Stimulated activated CD8-positive, alpha-beta memory T cell treated with anti-CD3 and anti-CD28 coated beads, Interleukin-4, amount 100 ng/mL, for 24 hours (primary cell): Measurements from ENCODE around the gene C10orf105.

ENCODE experiments used
- DNase-seq: peaks from one replicate; pipeline ENCODE4 v3.0.0-alpha.2; 2020; ENCODE audit warnings: low read depth

The C10orf105 gene

GRCh38 chr10:71719464-71720201 is at the start of gene C10orf105:
Gene C10orf105 (minus strand): TSS chr10:71719778. CDS start chr10:71716337, 3,441 bp downstream.
- no peak for DNase-seq

- no peak for DNase-seq
These were observed 48.0 kb upstream of the C10orf105 start for GRCh38 chr10:71767420-71768035.

GRCh38 chr10:71766717-71767419 is 47.3 kb upstream of the C10orf105 start:
- no peak for DNase-seq

GRCh38 chr10:71765906-71766716 is 46.5 kb upstream of the C10orf105 start:
- no peak for DNase-seq

GRCh38 chr10:71765176-71765904 is 45.8 kb upstream of the C10orf105 start:
- DNase-seq = no peak

GRCh38 chr10:71763352-71764127 is 44.0 kb upstream of the C10orf105 start:
- DNase-seq = no peak

- DNase-seq = no peak
These were observed 42.7 kb upstream of the C10orf105 start for GRCh38 chr10:71762324-71762723.

GRCh38 chr10:71761541-71762113 is 42.0 kb upstream of the C10orf105 start:
- no peak for DNase-seq

- no peak for DNase-seq
These were observed 41.5 kb upstream of the C10orf105 start for GRCh38 chr10:71761105-71761511.

- no peak for DNase-seq
These were observed 37.9 kb upstream of the C10orf105 start for GRCh38 chr10:71757399-71757922.

GRCh38 chr10:71756311-71757191 is 37.0 kb upstream of the C10orf105 start:
- no peak for DNase-seq

GRCh38 chr10:71755179-71755879 is 35.8 kb upstream of the C10orf105 start:
- DNase-seq = no peak

- no peak for DNase-seq
These were observed 35.0 kb upstream of the C10orf105 start for GRCh38 chr10:71754562-71754961.

- no peak for DNase-seq
These were observed 34.5 kb upstream of the C10orf105 start for GRCh38 chr10:71753960-71754505.

- no peak for DNase-seq
These were observed 33.7 kb upstream of the C10orf105 start for GRCh38 chr10:71753091-71753959.

- no peak for DNase-seq
These were observed 33.0 kb upstream of the C10orf105 start for GRCh38 chr10:71752391-71753090.
